Upper lobe of left lung (tissue), 4 donors: ENCODE results near the gene ZNF766.

Experiments
- CTCF ChIP-seq, 6 experiments: fragments of 450-650 bp in 4 of 6; fragments of 200-600 bp in 2 of 6; sonication (generic) in 2 of 6; IDR thresholded peaks; one replicate each; pipeline ENCODE4 v1.5.1; 2016 to 2019; ENCODE audit warnings: antibody characterized with exemption in 6 of 6
- POLR2A ChIP-seq, 4 donors: fragments of 450-650 bp; IDR thresholded peaks; one replicate each; pipeline ENCODE4 v1.5.1; 2016 to 2017; ENCODE audit warnings: antibody characterized with exemption in 4 of 4, mild to moderate bottlenecking in 2 of 4

- TF ChIP-seq POLR2A (IDR thresholded peaks at IDR 0.05), result no peak
- no peak for TF ChIP-seq CTCF (IDR thresholded peaks at IDR 0.05)
Measured at GRCh38 chr19:52336791-52337381, 67.5 kb downstream of the ZNF766 start.
